Sigmoid colon (tissue), 7 donors: Measurements from ENCODE around the gene HDGF. TPM values are rescaled to one million over a fixed set of nuclear protein-coding genes. Genes with fewer than 3 reads are reported as not detected.

Experiments used
- DNase-seq: peaks from one replicate; pipeline ENCODE4 v3.0.0-alpha.2; 2019
- H3K27ac ChIP-seq, 4 donors: fragments of 200-600 bp; sonication (generic); one replicate each; pipeline ENCODE4 v1.5.1; 2016 to 2019; ENCODE audit warnings: mild to moderate bottlenecking in 1 of 4
- H3K27me3 ChIP-seq, 3 donors: fragments of 200-600 bp; sonication (generic); one replicate each; pipeline ENCODE4 v1.5.1; 2019; ENCODE audit warnings: mild to moderate bottlenecking in 1 of 3
- H3K36me3 ChIP-seq, 4 donors: fragments of 200-600 bp; sonication (generic); one replicate each; pipeline ENCODE4 v1.5.1; 2016 to 2019
- H3K4me1 ChIP-seq, 4 donors: fragments of 200-600 bp; sonication (generic); one replicate each; pipeline ENCODE4 v1.5.1; 2017 to 2019
- H3K4me3 ChIP-seq, 4 donors: fragments of 200-600 bp; sonication (generic); one replicate each; pipeline ENCODE4 v1.5.1; 2017 to 2019; ENCODE audit warnings: mild to moderate bottlenecking in 2 of 4, moderate library complexity in 1 of 4
- H3K9me3 ChIP-seq, 4 donors: fragments of 200-600 bp in 3 of 4; sonication (generic) in 3 of 4; one replicate each; pipeline versions ENCODE4 v1.5.1 to v1.6.1; 2013 to 2019
- CTCF ChIP-seq, 4 experiments: fragments of 450-650 bp in 3 of 4; fragments of 200-600 bp in 1 of 4; IDR thresholded peaks; one replicate each; pipeline ENCODE4 v1.5.1; 2016 to 2019; ENCODE audit warnings: antibody characterized with exemption in 4 of 4, mild to moderate bottlenecking in 3 of 4, moderate library complexity in 2 of 4
- EP300 ChIP-seq, 4 donors: sonication (generic); formaldehyde crosslinking; IDR thresholded peaks; one replicate each; pipeline ENCODE4 v1.6.1; 2017; ENCODE audit warnings: antibody characterized with exemption in 4 of 4
- POLR2A ChIP-seq, 2 donors: fragments of 450-650 bp; IDR thresholded peaks; one replicate each; pipeline ENCODE4 v1.6.1; 2016; ENCODE audit warnings: antibody characterized with exemption in 2 of 2, mild to moderate bottlenecking in 2 of 2, moderate library complexity in 2 of 2
- POLR2AphosphoS5 ChIP-seq, 4 donors: sonication (generic); formaldehyde crosslinking; IDR thresholded peaks; one replicate each; pipeline ENCODE4 v1.6.1; 2017; ENCODE audit warnings: antibody characterized with exemption in 4 of 4
- WGBS, 2 donors: extraction: QIAGEN DNeasy Blood & Tissue Kit; methylation state at CpG; one replicate each; pipeline ENCODE4 v1.1.7; 2013; 5-methylcytosine and 5-hydroxymethylcytosine counted together
- intact Hi-C: fragments of 100-400 bp; cut with DNase I; formaldehyde crosslinking; loops from one replicate; pipeline ENCODE4 v1.15.1; 2023
- polyA plus RNA-seq, 3 donors: library from polyadenylated mRNA; stranded (reverse); fragments of 200-250 nt; gene quantifications; one replicate each; pipeline ENCODE4 v1.2.3, GENCODE V29; 2013
- total RNA-seq, 4 donors: library from RNA; depleted of rRNA; stranded (reverse); fragments of >200 nt; gene quantifications; one replicate each; pipeline ENCODE4 v1.1.0, GENCODE V29; 2016
- donor health status: healthy with polysubstance abuse.
- donor health status: Bipolar disorder and iron deficiency.
- donor health status: healthy.

The HDGF gene
- total and polyA plus RNA-seq, 7 donors, result 108 to 297 (median 128) TPM

DNA sequence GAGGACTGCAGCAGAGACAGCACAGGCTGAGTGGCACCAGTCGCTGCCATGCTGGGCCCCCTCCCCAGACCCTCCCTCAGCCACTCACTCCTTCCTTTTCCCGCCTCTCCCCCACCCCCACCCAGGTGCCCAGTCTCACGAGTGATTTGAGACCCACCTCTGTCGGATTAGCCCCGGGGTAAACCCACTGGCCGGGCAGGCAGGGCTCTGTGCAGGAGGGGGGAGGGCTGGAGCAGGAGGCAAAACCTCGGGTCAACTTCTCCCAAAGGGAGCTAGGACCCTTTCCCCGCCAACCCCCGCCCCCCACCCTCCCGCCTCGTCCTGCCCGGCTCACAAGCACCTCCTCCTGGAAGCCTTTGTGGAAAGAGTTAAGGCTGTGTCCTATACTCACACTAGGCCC lies 7.1 kb downstream of the HDGF start:
- Histone ChIP-seq H3K4me1 (peaks cover 0 to 64% (median 58%) of the 10 kb centered on the region in 4 donors), H3K27ac (peak overlapping the region in 3 of 4 donors; percentile 98 to 100 (median 99))

GRCh38 chr1:156743367-156744302 lies 7.8 kb downstream of the HDGF start:
- intact Hi-C loops, result no loop called here
- Histone ChIP-seq H3K4me1 (peaks cover 0 to 57% (median 51%) of the 10 kb centered on the region in 4 donors), H3K4me3 (no peak overlapping the region), H3K36me3 (peaks cover 21 to 36% (median 27%) of the 10 kb centered on the region in 4 donors), H3K27ac (no peak overlapping the region), H3K27me3 (no peaks in the 10 kb centered on the region), H3K9me3 (no peaks in the 10 kb centered on the region)
- no peak for DNase-seq
- TF ChIP-seq EP300 (IDR thresholded peaks at IDR 0.05) (no peak), POLR2AphosphoS5 (IDR thresholded peaks at IDR 0.05) (no peak)
- 87 to 89% methylated on average over 14 of the region's 14 CpGs for WGBS, 2 donors

More for the DNA sequence above, 7.1 kb downstream of the HDGF start:
- no peak for DNase-seq
- Histone ChIP-seq H3K4me3 (no peak overlapping the region), H3K9me3 (no peaks in the 10 kb centered on the region), H3K36me3 (peaks cover 21 to 36% (median 27%) of the 10 kb centered on the region in 4 donors), H3K27me3 (no peaks in the 10 kb centered on the region)
- no peak for TF ChIP-seq POLR2AphosphoS5 (IDR thresholded peaks at IDR 0.05)
- TF ChIP-seq POLR2A (IDR thresholded peaks at IDR 0.05), result no peak
- TF ChIP-seq EP300 (IDR thresholded peaks at IDR 0.05), result no peak
- TF ChIP-seq CTCF (IDR thresholded peaks at IDR 0.05), result no peak
- 79 to 84% methylated on average over 12 of the region's 12 CpGs for whole genome bisulfite sequencing, 2 donors
- intact Hi-C loops, result no loop called here

GRCh38 chr1:156742801-156743200 lies 8.7 kb downstream of the HDGF start:
- Histone ChIP-seq H3K4me1 (peaks cover 0 to 49% (median 42%) of the 10 kb centered on the region in 4 donors), H3K27me3 (no peaks in the 10 kb centered on the region), H3K27ac (peak overlapping the region in 1 of 4 donors; percentile 9), H3K36me3 (peaks cover 22 to 37% (median 30%) of the 10 kb centered on the region in 4 donors), H3K4me3 (no peak overlapping the region), H3K9me3 (no peaks in the 10 kb centered on the region)
- TF ChIP-seq POLR2A (IDR thresholded peaks at IDR 0.05) (no peak), POLR2AphosphoS5 (IDR thresholded peaks at IDR 0.05) (no peak), CTCF (IDR thresholded peaks at IDR 0.05) (no peak), EP300 (IDR thresholded peaks at IDR 0.05) (no peak)
- DNase-seq, result no peak
- WGBS, 2 donors, result 93 to 94% methylated on average over 4 of the region's 4 CpGs
- intact Hi-C loops, result no loop called here

- Histone ChIP-seq H3K27me3 (no peaks in the 10 kb centered on the region), H3K27ac (peak overlapping the region; percentile 83 to 88 (median 86)), H3K9me3 (no peaks in the 10 kb centered on the region), H3K36me3 (peaks cover 28 to 45% (median 33%) of the 10 kb centered on the region in 4 donors), H3K4me3 (no peak overlapping the region), H3K4me1 (peaks cover 0 to 42% (median 36%) of the 10 kb centered on the region in 4 donors)
- WGBS, 2 donors, result 86% methylated on average over 3 of the region's 3 CpGs
- TF ChIP-seq CTCF (IDR thresholded peaks at IDR 0.05) (no peak), POLR2AphosphoS5 (IDR thresholded peaks at IDR 0.05) (no peak), POLR2A (IDR thresholded peaks at IDR 0.05) (no peak), EP300 (IDR thresholded peaks at IDR 0.05) (no peak)
- intact Hi-C loops, result no loop called here
- no peak for DNase-seq
Measured at GRCh38 chr1:156742017-156742416, 9.5 kb downstream of the HDGF start.

GRCh38 chr1:156741481-156741983 lies 9.9 kb downstream of the HDGF start:
- TF ChIP-seq POLR2AphosphoS5 (IDR thresholded peaks at IDR 0.05) (no peak), CTCF (IDR thresholded peaks at IDR 0.05) (no peak), POLR2A (IDR thresholded peaks at IDR 0.05) (no peak), EP300 (IDR thresholded peaks at IDR 0.05) (no peak)
- peak overlapping the region in 3 of 4 donors; percentile 64 to 75 (median 73) for H3K4me3 ChIP-seq
- intact Hi-C loops, result loop anchor here (1.0 kb wide), 1 partner anchor 12 kb away; no protein-coding TSS in a partner anchor
- DNase-seq, result no peak
- peaks cover 30 to 50% (median 35%) of the 10 kb centered on the region in 4 donors for H3K36me3 ChIP-seq
- peaks cover 0 to 39% (median 35%) of the 10 kb centered on the region in 4 donors for H3K4me1 ChIP-seq
- 51 to 57% methylated on average over 8 of the region's 8 CpGs for WGBS, 2 donors
- H3K9me3 ChIP-seq, result no peaks in the 10 kb centered on the region
- no peaks in the 10 kb centered on the region for H3K27me3 ChIP-seq
- peak overlapping the region; percentile 83 to 88 (median 86) for H3K27ac ChIP-seq
